HEK293 (cell line): ENCODE measurements around the gene DCPS.

ENCODE experiments used
- CTCF ChIP-seq: fragments of 450-650 bp; formaldehyde crosslinking; IDR thresholded peaks from 2 replicates; pipeline ENCODE4 v1.5.1; 2016; ENCODE audit warnings: missing biosample characterization, missing genetic modification characterization
- GFI1B ChIP-seq: fragments of 450-650 bp; formaldehyde crosslinking; IDR thresholded peaks from 2 replicates; pipeline ENCODE4 v1.5.1; 2016; ENCODE audit warnings: missing biosample characterization, missing genetic modification characterization
- HIC1 ChIP-seq: fragments of 450-650 bp; formaldehyde crosslinking; IDR thresholded peaks from 2 replicates; pipeline ENCODE4 v1.5.1; 2016; ENCODE audit warnings: missing biosample characterization, missing genetic modification characterization
- REST ChIP-seq: fragments of 450-650 bp; formaldehyde crosslinking; IDR thresholded peaks from 2 replicates; pipeline ENCODE4 v1.5.1; 2016; ENCODE audit warnings: missing biosample characterization, missing genetic modification characterization
- TSHZ1 ChIP-seq: fragments of 450-650 bp; formaldehyde crosslinking; IDR thresholded peaks from 2 replicates; pipeline ENCODE4 v1.5.1; 2016; ENCODE audit warnings: missing biosample characterization, missing genetic modification characterization, borderline replicate concordance
- ZBTB11 ChIP-seq: fragments of 450-650 bp; formaldehyde crosslinking; conservative IDR thresholded peaks from 2 replicates; pipeline ENCODE4 v1.5.1; 2016; ENCODE audit warnings: low read depth, missing biosample characterization, missing genetic modification characterization
- ZBTB48 ChIP-seq: fragments of 450-650 bp; formaldehyde crosslinking; IDR thresholded peaks from 2 replicates; pipeline ENCODE4 v1.5.1; 2016; ENCODE audit warnings: missing biosample characterization, missing genetic modification characterization
- ZEB2 ChIP-seq: fragments of 450-650 bp; formaldehyde crosslinking; IDR thresholded peaks from 2 replicates; pipeline ENCODE4 v1.5.1; 2016; ENCODE audit warnings: missing biosample characterization, missing genetic modification characterization
- ZNF274 ChIP-seq, 2 experiments: fragments of 200-500 bp in 1 of 2; fragments of 450-650 bp in 1 of 2; sonication (Bioruptor generic) in 1 of 2; formaldehyde crosslinking in 1 of 2; IDR thresholded peaks; 2 replicates each; pipeline versions ENCODE4 v1.5.1 to v1.6.1; 2014 to 2016; ENCODE audit warnings: borderline replicate concordance in 1 of 2, inconsistent platforms in 1 of 2, low read length in 1 of 2, missing biosample characterization in 1 of 2, missing genetic modification characterization in 1 of 2
- ZNF341 ChIP-seq: fragments of 450-650 bp; formaldehyde crosslinking; IDR thresholded peaks from 2 replicates; pipeline ENCODE4; 2016; ENCODE audit warnings: low read depth, missing biosample characterization, missing genetic modification characterization
- ZNF530 ChIP-seq: fragments of 450-650 bp; formaldehyde crosslinking; IDR thresholded peaks from 2 replicates; pipeline ENCODE4 v1.5.1; 2016; ENCODE audit warnings: low read depth, missing biosample characterization, missing genetic modification characterization
- ZNF596 ChIP-seq: fragments of 450-650 bp; IDR thresholded peaks from 2 replicates; pipeline ENCODE4 v1.5.0; 2018; ENCODE audit warnings: missing biosample characterization, mild to moderate bottlenecking, missing genetic modification characterization, moderate library complexity

- TF ChIP-seq ZNF341 (no peak), ZBTB11 (tag by site-specific recombination) (no peak), ZEB2 (tag by site-specific recombination) (no peak), TSHZ1 (no peak), ZNF274 (IDR thresholded peaks at IDR 0.05; ENCODE audit: low read length) (no peak), ZNF274 (tag by site-specific recombination; IDR thresholded peaks at IDR 0.05; ENCODE audit: borderline replicate concordance) (no peak), HIC1 (tag by site-specific recombination) (no peak), CTCF (tag by site-specific recombination) (no peak), ZNF596 (tag by site-specific recombination) (no peak), REST (tag by site-specific recombination) (no peak), ZBTB48 (tag by site-specific recombination) (no peak), ZNF530 (no peak), GFI1B (no peak)
Observed at GRCh38 chr11:126336138-126336541, 32.3 kb downstream of the DCPS start.
